H9 (cell line): ENCODE results near the gene MYD88. TPM values are rescaled to one million over a fixed set of nuclear protein-coding genes. Genes with fewer than 3 reads are reported as not detected.

Experiments used
- DNase-seq: peaks from one replicate; pipeline ENCODE4 v3.0.0-alpha.2; 2017
- H2AFZ ChIP-seq: one replicate; pipeline ENCODE4 v1.6.1; 2013; ENCODE audit warnings: mild to moderate bottlenecking, low read length, control low read depth, moderate library complexity
- H2AK5ac ChIP-seq: 2 replicates; pipeline ENCODE4 v1.6.1; 2013; ENCODE audit warnings: low read length, control low read depth, mixed read lengths; ENCODE audit not compliant: insufficient read length
- H2BK120ac ChIP-seq: one replicate; pipeline ENCODE4 v1.6.1; 2013; ENCODE audit warnings: low read depth, mild to moderate bottlenecking, low read length, control low read depth, inconsistent platforms; ENCODE audit not compliant: poor library complexity, severe bottlenecking
- H2BK12ac ChIP-seq: 2 replicates; pipeline ENCODE4 v1.6.1; 2013; ENCODE audit warnings: low read length, control low read depth, mixed read lengths, low read depth; ENCODE audit not compliant: insufficient read length
- H2BK15ac ChIP-seq: 2 replicates; pipeline ENCODE4 v1.6.1; 2013; ENCODE audit warnings: low read depth, low read length, control low read depth
- H2BK20ac ChIP-seq: one replicate; pipeline ENCODE4 v1.6.1; 2013; ENCODE audit warnings: low read depth, mild to moderate bottlenecking, low read length, control low read depth, inconsistent platforms; ENCODE audit not compliant: poor library complexity, severe bottlenecking
- H2BK5ac ChIP-seq: 2 replicates; pipeline ENCODE4 v1.6.1; 2013; ENCODE audit warnings: low read length, control low read depth, mixed read lengths; ENCODE audit not compliant: insufficient read length
- H3K14ac ChIP-seq: 2 replicates; pipeline ENCODE4 v1.6.1; 2013; ENCODE audit warnings: low read length, control low read depth; ENCODE audit not compliant: insufficient read depth
- H3K18ac ChIP-seq: 2 replicates; pipeline ENCODE4 v1.6.1; 2013; ENCODE audit warnings: low read depth, mild to moderate bottlenecking, mixed read lengths, low read length, control low read depth; ENCODE audit not compliant: insufficient read length
- H3K23ac ChIP-seq: 2 replicates; pipeline ENCODE4 v1.6.1; 2013; ENCODE audit warnings: low read length, control low read depth, mixed read lengths, low read depth; ENCODE audit not compliant: insufficient read length
- H3K23me2 ChIP-seq: 2 replicates; pipeline ENCODE4 v1.6.1; 2013; ENCODE audit warnings: low read depth, mild to moderate bottlenecking, mixed read lengths, low read length, control low read depth; ENCODE audit not compliant: insufficient read length, poor library complexity, severe bottlenecking
- H3K27ac ChIP-seq: 2 replicates; pipeline ENCODE4 v1.5.1; 2013; ENCODE audit warnings: low read length, control low read depth, mixed read lengths, low read depth; ENCODE audit not compliant: insufficient read length
- H3K27me3 ChIP-seq: 2 replicates; pipeline ENCODE4 v1.6.1; 2013; ENCODE audit warnings: low read length, control low read depth, inconsistent platforms; ENCODE audit not compliant: insufficient read depth
- H3K4ac ChIP-seq: 2 replicates; pipeline ENCODE4 v1.6.1; 2013; ENCODE audit warnings: low read depth, mild to moderate bottlenecking, control low read depth, inconsistent platforms, low read length, moderate library complexity
- H3K4me1 ChIP-seq: 2 replicates; pipeline ENCODE4 v1.6.1; 2013; ENCODE audit warnings: low read length, control low read depth, inconsistent platforms; ENCODE audit not compliant: insufficient read depth
- H3K4me2 ChIP-seq: 2 replicates; pipeline ENCODE4 v1.6.1; 2013; ENCODE audit warnings: low read length, control low read depth, mixed read lengths; ENCODE audit not compliant: insufficient read length, insufficient read depth
- H3K56ac ChIP-seq: 2 replicates; pipeline ENCODE4 v1.6.1; 2013; ENCODE audit warnings: low read depth, mild to moderate bottlenecking, mixed read lengths, low read length, control low read depth; ENCODE audit not compliant: insufficient read length
- H3K79me1 ChIP-seq: 2 replicates; pipeline ENCODE4 v1.6.1; 2013; ENCODE audit warnings: low read depth, mild to moderate bottlenecking, moderate library complexity, low read length, control low read depth, inconsistent platforms; ENCODE audit not compliant: insufficient read depth, poor library complexity, severe bottlenecking
- H3K79me2 ChIP-seq: 2 replicates; pipeline ENCODE4 v1.6.1; 2013; ENCODE audit warnings: low read length, control low read depth, inconsistent platforms; ENCODE audit not compliant: insufficient read depth
- H3K9ac ChIP-seq: 2 replicates; pipeline ENCODE4 v1.6.1; 2013; ENCODE audit warnings: low read length, control low read depth, mixed read lengths; ENCODE audit not compliant: insufficient read length; ENCODE audit errors: extremely low read depth
- H3K9me3 ChIP-seq: one replicate; pipeline ENCODE4 v1.6.1; 2013; ENCODE audit warnings: low read depth, low read length, inconsistent platforms; ENCODE audit not compliant: control insufficient read depth
- H3T11ph ChIP-seq: one replicate; pipeline ENCODE4 v1.6.1; 2013; ENCODE audit warnings: mild to moderate bottlenecking, low read length, control low read depth, inconsistent platforms
- H4K20me1 ChIP-seq: one replicate; pipeline ENCODE4 v1.6.1; 2013; ENCODE audit not compliant: control insufficient read depth, insufficient read length, insufficient read depth
- H4K5ac ChIP-seq: 2 replicates; pipeline ENCODE4 v1.6.1; 2013; ENCODE audit warnings: low read depth, mild to moderate bottlenecking, mixed read lengths, low read length, control low read depth; ENCODE audit not compliant: insufficient read length
- H4K8ac ChIP-seq: replicated peaks from 2 replicates; pipeline ENCODE4 v1.6.1; 2013; ENCODE audit warnings: low read length, control low read depth, mixed read lengths, low read depth; ENCODE audit not compliant: insufficient read length
- H4K91ac ChIP-seq: 2 replicates; pipeline ENCODE4 v1.6.1; 2013; ENCODE audit warnings: low read depth, mild to moderate bottlenecking, moderate library complexity, mixed read lengths, low read length, control low read depth; ENCODE audit not compliant: insufficient read length
- H3K27ac Mint-ChIP-seq, 3 experiments: 2 replicates in 2 of 3; 3 replicates in 1 of 3; pipeline ENCODE4 v1.8.0; 2020 to 2021; ENCODE audit warnings: mixed read lengths in 3 of 3, mild to moderate bottlenecking in 1 of 3, moderate library complexity in 1 of 3
- H3K27me3 Mint-ChIP-seq: 2 replicates; pipeline ENCODE4 v1.8.0; 2021; ENCODE audit warnings: low read depth, mild to moderate bottlenecking, moderate library complexity, mixed read lengths
- H3K36me3 Mint-ChIP-seq, 3 experiments: 2 replicates in 2 of 3; 3 replicates in 1 of 3; pipeline ENCODE4 v1.8.0; 2020 to 2021; ENCODE audit warnings: low read depth in 3 of 3, mixed read lengths in 3 of 3; ENCODE audit not compliant: insufficient read depth in 1 of 3
- H3K4me1 Mint-ChIP-seq, 2 experiments: 2 replicates each; pipeline ENCODE4 v1.8.0; 2020; ENCODE audit warnings: mixed read lengths in 2 of 2
- H3K4me3 Mint-ChIP-seq, 2 experiments: 2 replicates in 1 of 2; 3 replicates in 1 of 2; pipeline ENCODE4 v1.8.0; 2020 to 2021; ENCODE audit warnings: mild to moderate bottlenecking in 2 of 2, mixed read lengths in 2 of 2, moderate library complexity in 1 of 2
- H3K9me3 Mint-ChIP-seq, 2 experiments: 2 replicates in 1 of 2; 3 replicates in 1 of 2; pipeline ENCODE4 v1.8.0; 2020; ENCODE audit warnings: mild to moderate bottlenecking in 2 of 2, mixed read lengths in 2 of 2, moderate library complexity in 1 of 2
- WGBS: extraction: QIAGEN DNeasy Blood & Tissue Kit; methylation state at CpG from one replicate; pipeline ENCODE4 v1.1.7; 2013; ENCODE audit warnings: missing lambda C conversion rate, low lambda C conversion rate, mixed read lengths; ENCODE audit not compliant: insufficient read length; ENCODE audit errors: extremely low coverage; 5-methylcytosine and 5-hydroxymethylcytosine counted together
- total RNA-seq: library from RNA; stranded (reverse); gene quantifications from 2 replicates; pipeline ENCODE4 v1.2.1, GENCODE V29; 2021
- TF ChIP-seq, protein P1 (sequence below): fragments of 200-600 bp; sonication (generic); conservative IDR thresholded peaks from 3 replicates; pipeline ENCODE4 v1.8.0; 2021; ENCODE audit warnings: antibody characterized with exemption, mild to moderate bottlenecking

Gene MYD88
- total RNA-seq, 1 experiment from 2014 or later = 33.4 TPM

DNA sequence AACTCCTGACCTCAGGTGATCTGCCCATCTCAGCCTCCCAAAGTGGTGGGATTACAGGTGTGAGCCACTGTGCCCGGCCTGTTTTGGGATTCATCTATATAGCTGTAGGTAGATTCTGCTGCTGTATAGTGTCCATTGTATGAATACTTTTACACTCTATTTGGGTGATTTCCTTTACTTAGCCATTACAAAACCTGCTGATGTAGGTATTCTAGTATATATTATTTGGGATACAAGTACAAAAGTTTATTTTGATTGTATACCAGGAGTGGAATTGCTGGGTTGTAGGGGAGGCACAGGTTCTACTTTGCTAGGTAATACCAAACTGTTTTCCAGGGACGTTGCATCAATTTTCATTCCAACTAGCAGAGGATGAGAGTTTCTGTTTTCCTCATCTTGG, 17.4 kb downstream of the MYD88 start:
- Histone ChIP-seq H3K79me2 (no peaks in the 10 kb centered on the region), H2BK120ac (no peak overlapping the region), H2BK5ac (no peak overlapping the region), H3K79me1 (no peaks in the 10 kb centered on the region), H2BK12ac (no peak overlapping the region), H3K4ac (no peak overlapping the region), H3K27me3 (no peaks in the 10 kb centered on the region), H2BK15ac (no peak overlapping the region), H3K27ac (no peak overlapping the region), H4K91ac (no peak overlapping the region), H3K23me2 (no peaks in the 10 kb centered on the region), H3K56ac (no peak overlapping the region), H3K14ac (no peak overlapping the region), H3K18ac (no peak overlapping the region), H3K23ac (no peak overlapping the region), H3K4me1 (no peaks in the 10 kb centered on the region), H3T11ph (no peak overlapping the region), H3K4me2 (no peak overlapping the region), H4K20me1 (no peaks in the 10 kb centered on the region), H2AFZ (no peak overlapping the region), H4K5ac (no peak overlapping the region), H2AK5ac (no peak overlapping the region), H3K9me3 (no peaks in the 10 kb centered on the region), H4K8ac (no peak overlapping the region), H3K9ac (no peak overlapping the region), H2BK20ac (no peak overlapping the region)
- no peak overlapping the region for H3K4me3 Mint-ChIP-seq
- WGBS = no CpG with 5 or more reads among the region's 2 CpGs
- no peaks in the 10 kb centered on the region for H3K36me3 Mint-ChIP-seq
- H3K9me3 Mint-ChIP-seq = no peaks in the 10 kb centered on the region
- no peaks in the 10 kb centered on the region; the same call in 1 of the 2 replicates for H3K27me3 Mint-ChIP-seq
- peaks cover 0 to 4% of the 10 kb centered on the region in 2 experiments; a peak in 2 of 4 replicates for H3K4me1 Mint-ChIP-seq
- TF ChIP-seq, protein P1, sequence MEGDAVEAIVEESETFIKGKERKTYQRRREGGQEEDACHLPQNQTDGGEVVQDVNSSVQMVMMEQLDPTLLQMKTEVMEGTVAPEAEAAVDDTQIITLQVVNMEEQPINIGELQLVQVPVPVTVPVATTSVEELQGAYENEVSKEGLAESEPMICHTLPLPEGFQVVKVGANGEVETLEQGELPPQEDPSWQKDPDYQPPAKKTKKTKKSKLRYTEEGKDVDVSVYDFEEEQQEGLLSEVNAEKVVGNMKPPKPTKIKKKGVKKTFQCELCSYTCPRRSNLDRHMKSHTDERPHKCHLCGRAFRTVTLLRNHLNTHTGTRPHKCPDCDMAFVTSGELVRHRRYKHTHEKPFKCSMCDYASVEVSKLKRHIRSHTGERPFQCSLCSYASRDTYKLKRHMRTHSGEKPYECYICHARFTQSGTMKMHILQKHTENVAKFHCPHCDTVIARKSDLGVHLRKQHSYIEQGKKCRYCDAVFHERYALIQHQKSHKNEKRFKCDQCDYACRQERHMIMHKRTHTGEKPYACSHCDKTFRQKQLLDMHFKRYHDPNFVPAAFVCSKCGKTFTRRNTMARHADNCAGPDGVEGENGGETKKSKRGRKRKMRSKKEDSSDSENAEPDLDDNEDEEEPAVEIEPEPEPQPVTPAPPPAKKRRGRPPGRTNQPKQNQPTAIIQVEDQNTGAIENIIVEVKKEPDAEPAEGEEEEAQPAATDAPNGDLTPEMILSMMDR = no peak
- no peak for DNase-seq
- no peak overlapping the region for H3K27ac Mint-ChIP-seq
